Endodermal cell (in vitro differentiated cells): Measurements from ENCODE around the gene B4GALNT4. TPM values are rescaled to one million over a fixed set of nuclear protein-coding genes. Genes with fewer than 3 reads are reported as not detected.
"Not testable (repeated sequence)": the region's sequence is repeated elsewhere in the genome, so short reads cannot be mapped to it uniquely, and the experiment has no call there.

Experiments used
- DNase-seq: peaks from one replicate; pipeline ENCODE4 v3.0.0-alpha.2; 2017
- H3K27ac ChIP-seq: 2 replicates; pipeline ENCODE4 v1.5.1; 2013; ENCODE audit warnings: mild to moderate bottlenecking, low read depth, low read length, moderate library complexity
- H3K27me3 ChIP-seq: 2 replicates; pipeline ENCODE4 v1.6.1; 2013; ENCODE audit warnings: mild to moderate bottlenecking, low read length, moderate library complexity; ENCODE audit not compliant: insufficient read depth, control insufficient read depth, poor library complexity, severe bottlenecking
- H3K36me3 ChIP-seq: 2 replicates; pipeline ENCODE4 v1.7.0; 2013; ENCODE audit warnings: mild to moderate bottlenecking, low read length, moderate library complexity; ENCODE audit not compliant: control insufficient read depth, insufficient read depth
- H3K4me1 ChIP-seq: one replicate; pipeline ENCODE4 v1.7.0; 2013; ENCODE audit warnings: low read length; ENCODE audit not compliant: control insufficient read depth, insufficient read depth
- H3K4me3 ChIP-seq: 2 replicates; pipeline ENCODE4 v1.5.1; 2013; ENCODE audit warnings: mild to moderate bottlenecking, low read length, moderate library complexity
- H3K9ac ChIP-seq: 2 replicates; pipeline ENCODE4 v1.6.1; 2013; ENCODE audit warnings: mild to moderate bottlenecking, low read length, moderate library complexity; ENCODE audit not compliant: poor library complexity, severe bottlenecking; ENCODE audit errors: extremely low read depth
- H3K9me3 ChIP-seq: 2 replicates; pipeline ENCODE4 v1.6.1; 2013; ENCODE audit warnings: mild to moderate bottlenecking, low read length, moderate library complexity; ENCODE audit not compliant: control insufficient read depth
- H3K27ac Mint-ChIP-seq: 2 replicates; pipeline ENCODE4 v1.8.0; 2020; ENCODE audit warnings: mixed read lengths
- H3K27me3 Mint-ChIP-seq: 2 replicates; pipeline ENCODE4 v1.8.0; 2021; ENCODE audit warnings: mild to moderate bottlenecking, mixed read lengths; ENCODE audit not compliant: insufficient read depth
- H3K36me3 Mint-ChIP-seq: 2 replicates; pipeline ENCODE4 v1.8.0; 2020; ENCODE audit warnings: low read depth, mixed read lengths
- H3K4me1 Mint-ChIP-seq: 2 replicates; pipeline ENCODE4 v1.8.0; 2020; ENCODE audit warnings: mixed read lengths
- H3K4me3 Mint-ChIP-seq: 2 replicates; pipeline ENCODE4 v1.8.0; 2020; ENCODE audit warnings: mild to moderate bottlenecking, moderate library complexity, mixed read lengths
- H3K9me3 Mint-ChIP-seq: 2 replicates; pipeline ENCODE4 v1.8.0; 2020; ENCODE audit warnings: mild to moderate bottlenecking, mixed read lengths
- WGBS, 2 experiments: methylation state at CpG; one replicate each; pipeline versions ENCODE4 v1.1.5 to v1.1.7; 2013; ENCODE audit warnings: missing lambda C conversion rate in 2 of 2, mixed read lengths in 1 of 2; ENCODE audit not compliant: insufficient coverage in 1 of 2, insufficient read length in 1 of 2; 5-methylcytosine and 5-hydroxymethylcytosine counted together
- total RNA-seq, 2 donors: library from RNA; stranded (reverse); fragmentation: NEBNext Ultra II Directional in 1 of 2; extraction: Animal tissue kit (Norgen Biotek cat#: 25700) in 1 of 2; gene quantifications; 2 replicates in 1 of 2; 3 replicates in 1 of 2; pipeline ENCODE4 v1.2.1, GENCODE V29; 2021
- TF ChIP-seq, protein P1 (sequence below): fragments of 200-600 bp; sonication (generic); conservative IDR thresholded peaks from 2 replicates; pipeline ENCODE4 v1.5.0; 2021; ENCODE audit warnings: antibody characterized with exemption, mild to moderate bottlenecking

B4GALNT4 gene
- total RNA-seq, 2 donors from 2014 or later = 109 to 118 TPM

DNA sequence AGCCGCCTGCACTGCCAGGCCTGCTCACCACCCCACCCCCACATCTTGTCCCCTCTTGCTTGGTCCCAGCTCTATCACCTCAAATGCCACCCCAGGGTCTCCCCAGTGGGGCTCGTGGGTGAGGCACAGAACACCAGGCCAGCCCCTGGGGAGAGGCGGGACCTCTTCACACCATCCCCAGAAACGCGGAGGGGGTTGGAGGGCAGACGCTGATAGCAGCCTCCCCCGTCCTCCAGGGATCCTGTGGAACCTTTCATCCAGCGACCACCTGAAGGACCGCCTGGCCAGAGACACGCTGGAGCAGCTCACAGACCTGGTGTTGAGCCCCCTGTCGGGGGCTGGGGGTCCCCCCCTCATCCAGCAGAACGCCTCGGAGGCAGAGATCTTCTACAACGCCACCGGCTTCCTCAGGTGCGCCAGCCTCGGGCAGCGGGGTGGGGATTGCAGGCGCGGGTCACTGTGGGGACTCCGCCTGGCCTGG, 30.5 kb downstream of the B4GALNT4 start:
- no peak for DNase-seq
- no peak overlapping the region for H3K4me3 Mint-ChIP-seq
- H3K9me3 Mint-ChIP-seq = peaks cover 9% of the 10 kb centered on the region
- peaks cover 22% of the 10 kb centered on the region for H3K36me3 Mint-ChIP-seq
- H3K27ac Mint-ChIP-seq = no peak overlapping the region
- Histone ChIP-seq H3K27ac (no peak overlapping the region), H3K4me1 (no peaks in the 10 kb centered on the region), H3K9me3 (no peaks in the 10 kb centered on the region), H3K27me3 (no peaks in the 10 kb centered on the region), H3K36me3 (no peaks in the 10 kb centered on the region), H3K4me3 (no peak overlapping the region), H3K9ac (no peak overlapping the region)
- H3K4me1 Mint-ChIP-seq = peaks cover under 1% of the 10 kb centered on the region
- WGBS, 2 experiments = 89 to 92% methylated on average over 13 to 21 of the region's 21 CpGs
- H3K27me3 Mint-ChIP-seq = no peaks in the 10 kb centered on the region
- TF ChIP-seq, protein P1, sequence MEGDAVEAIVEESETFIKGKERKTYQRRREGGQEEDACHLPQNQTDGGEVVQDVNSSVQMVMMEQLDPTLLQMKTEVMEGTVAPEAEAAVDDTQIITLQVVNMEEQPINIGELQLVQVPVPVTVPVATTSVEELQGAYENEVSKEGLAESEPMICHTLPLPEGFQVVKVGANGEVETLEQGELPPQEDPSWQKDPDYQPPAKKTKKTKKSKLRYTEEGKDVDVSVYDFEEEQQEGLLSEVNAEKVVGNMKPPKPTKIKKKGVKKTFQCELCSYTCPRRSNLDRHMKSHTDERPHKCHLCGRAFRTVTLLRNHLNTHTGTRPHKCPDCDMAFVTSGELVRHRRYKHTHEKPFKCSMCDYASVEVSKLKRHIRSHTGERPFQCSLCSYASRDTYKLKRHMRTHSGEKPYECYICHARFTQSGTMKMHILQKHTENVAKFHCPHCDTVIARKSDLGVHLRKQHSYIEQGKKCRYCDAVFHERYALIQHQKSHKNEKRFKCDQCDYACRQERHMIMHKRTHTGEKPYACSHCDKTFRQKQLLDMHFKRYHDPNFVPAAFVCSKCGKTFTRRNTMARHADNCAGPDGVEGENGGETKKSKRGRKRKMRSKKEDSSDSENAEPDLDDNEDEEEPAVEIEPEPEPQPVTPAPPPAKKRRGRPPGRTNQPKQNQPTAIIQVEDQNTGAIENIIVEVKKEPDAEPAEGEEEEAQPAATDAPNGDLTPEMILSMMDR = no peak

DNA sequence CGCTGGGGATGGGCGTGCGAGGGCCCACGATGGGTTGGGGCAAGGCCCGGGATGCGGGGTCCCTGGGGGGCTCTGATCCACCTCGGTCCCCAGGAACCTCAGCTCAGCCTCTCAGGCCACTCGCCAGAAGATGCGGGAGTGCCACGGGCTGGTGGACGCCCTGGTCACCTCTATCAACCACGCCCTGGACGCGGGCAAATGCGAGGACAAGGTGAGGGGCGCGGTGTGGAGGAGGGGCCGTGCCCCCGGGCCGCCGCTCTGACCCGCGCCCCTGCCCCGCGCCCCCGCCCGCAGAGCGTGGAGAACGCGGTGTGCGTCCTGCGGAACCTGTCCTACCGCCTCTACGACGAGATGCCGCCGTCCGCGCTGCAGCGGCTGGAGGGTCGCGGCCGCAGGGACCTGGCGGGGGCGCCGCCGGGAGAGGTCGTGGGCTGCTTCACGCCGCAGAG, 31.0 kb downstream of the B4GALNT4 start:
- no peaks in the 10 kb centered on the region for H3K4me1 Mint-ChIP-seq
- H3K9me3 ChIP-seq = no peaks in the 10 kb centered on the region
- no peaks in the 10 kb centered on the region for H3K27me3 ChIP-seq
- no peaks in the 10 kb centered on the region for H3K4me1 ChIP-seq
- H3K9ac ChIP-seq = no peak overlapping the region
- no peak overlapping the region for H3K27ac ChIP-seq
- peaks cover 22% of the 10 kb centered on the region for H3K36me3 Mint-ChIP-seq
- H3K27me3 Mint-ChIP-seq = no peaks in the 10 kb centered on the region
- TF ChIP-seq, protein P1 = no peak
- no peak overlapping the region for H3K4me3 Mint-ChIP-seq
- H3K4me3 ChIP-seq = no peak overlapping the region
- H3K9me3 Mint-ChIP-seq = peaks cover 9% of the 10 kb centered on the region
- WGBS, 2 experiments = 96% methylated on average over 48 to 49 of the region's 50 CpGs
- DNase-seq = no peak
- H3K27ac Mint-ChIP-seq = no peak overlapping the region
- H3K36me3 ChIP-seq = no peaks in the 10 kb centered on the region

DNA sequence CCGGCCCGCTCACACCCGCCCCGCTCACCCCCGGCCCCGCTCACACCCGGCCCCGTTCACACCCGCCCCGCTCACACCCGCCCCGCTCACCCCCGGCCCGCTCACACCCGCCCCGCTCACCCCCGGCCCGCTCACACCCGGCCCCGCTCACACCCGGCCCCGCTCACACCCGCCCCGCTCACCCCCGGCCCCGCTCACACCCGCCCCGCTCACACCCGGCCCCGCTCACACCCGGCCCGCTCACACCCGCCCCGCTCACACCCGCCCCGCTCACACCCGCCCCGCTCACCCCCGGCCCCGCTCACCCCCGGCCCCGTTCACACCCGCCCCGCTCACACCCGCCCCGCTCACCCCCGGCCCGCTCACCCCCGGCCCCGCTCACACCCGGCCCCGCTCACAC, 31.9 kb downstream of the B4GALNT4 start:
- peaks cover 22% of the 10 kb centered on the region for H3K36me3 Mint-ChIP-seq
- not testable (repeated sequence) for H3K4me1 Mint-ChIP-seq, DNase-seq, H3K4me3 ChIP-seq, H3K27ac ChIP-seq, H3K27ac Mint-ChIP-seq, H3K9me3 Mint-ChIP-seq, H3K27me3 Mint-ChIP-seq, H3K27me3 ChIP-seq, H3K9me3 ChIP-seq, H3K4me1 ChIP-seq, H3K4me3 Mint-ChIP-seq, H3K36me3 ChIP-seq, H3K9ac ChIP-seq
- 93% methylated on average over 3 of the region's 52 CpGs; no CpG with 5 or more reads in 1 of the 2 experiments for WGBS, 2 experiments
